ENCODE data around the gene SLC25A39. TPM values are rescaled to one million over a fixed set of nuclear protein-coding genes. Genes with fewer than 3 reads are reported as not detected.

The SLC25A39 gene
- total and polyA plus RNA-seq, 9 of the 15 experiments (the other 6 are each of a cell fraction or from before 2014, with no cell fraction given): 4.8 to 267 (median 140) TPM

GRCh38 chr17:44315760-44316731, 8.6 kb downstream of the SLC25A39 start:
- H3K4me2 ChIP-seq (ENCODE audit: insufficient read depth, low read length): no peak overlapping the region; the same call in 1 of the 2 replicates
- WGBS (ENCODE audit: insufficient coverage, low coverage, missing lambda C conversion rate): 24% methylated on average over 31 of the region's 38 CpGs
- peaks cover 3 to 32% of the 10 kb centered on the region in 2 experiments; a peak in 4 of 5 replicates for H3K27me3 ChIP-seq (ENCODE audit: control insufficient read depth in 2 of 2, insufficient read depth in 2 of 2, low read length in 2 of 2)
- no peak overlapping the region for H3K4me3 ChIP-seq
- peaks cover 6% of the 10 kb centered on the region for H3K9me1 ChIP-seq (ENCODE audit: control insufficient read depth, insufficient read depth, low read length)
- in situ Hi-C loops (cut with MboI): no loop called here
- FAIRE-seq: peak; percentile 57
- TF ChIP-seq ZNF57 (CRISPR knock-in tag; IDR thresholded peaks at IDR 0.05) (no peak), RBM22 (IDR thresholded peaks at IDR 0.05; ENCODE audit: low read depth, low read length, poor library complexity, severe bottlenecking) (peak; percentile 71), ZNF696 (CRISPR knock-in tag; conservative IDR thresholded peaks at IDR 0.05) (no peak), SMAD2 (IDR thresholded peaks at IDR 0.05; ENCODE audit: low read depth, low read length) (no peak), EZH2 (IDR thresholded peaks at IDR 0.05; ENCODE audit: borderline replicate concordance, low read depth, low read length) (0 out of 2 replicates have a peak, but pooled peaks have one; percentile 68), TFAP4 (CRISPR knock-in tag; IDR thresholded peaks at IDR 0.05; ENCODE audit: borderline replicate concordance) (0 out of 2 replicates have a peak, but pooled peaks have one; percentile 30), RBFOX2 (IDR thresholded peaks at IDR 0.05; ENCODE audit: low read depth, low read length) (0 out of 2 replicates have a peak, but pooled peaks have one; percentile 14), ZNF511 (CRISPR knock-in tag; IDR thresholded peaks at IDR 0.05) (0 out of 2 replicates have a peak, but pooled peaks have one; percentile 37), POLR2G (IDR thresholded peaks at IDR 0.05; ENCODE audit: low read depth, low read length) (peak; percentile 76)
- no TSS peak for BruUV-seq (replicated peaks)
- no peaks in the 10 kb centered on the region for H3K9me3 ChIP-seq (replicated peaks; ENCODE audit: control insufficient read depth, insufficient read depth, low read depth, low read length)
- peaks cover 25% of the 10 kb centered on the region; the same call in 2 of the 3 replicates for H3K36me3 ChIP-seq (ENCODE audit: control insufficient read depth, insufficient read depth, low read length)
- H3K27ac ChIP-seq (ENCODE audit: extremely low read depth, low read depth, low read length): no peak overlapping the region
- H3K4me1 ChIP-seq (replicated peaks in 1 of 2; ENCODE audit: control insufficient read depth in 2 of 2, insufficient read depth in 2 of 2, low read length in 2 of 2): peaks cover 5 to 52% of the 10 kb centered on the region in 2 experiments; a peak in 3 of 5 replicates
- peak; percentile 56 to 69 (median 58) for DNase-seq (ENCODE audit: extremely low read depth in 1 of 4, low spot score in 3 of 4)
- no peak overlapping the region for H2AFZ ChIP-seq (ENCODE audit: low read depth, low read length)
- 0 out of 4 replicates have a peak overlapping the region, but pooled peaks of 1 of the 2 experiments have one; percentile 72 for H3K9ac ChIP-seq (ENCODE audit: insufficient read depth in 1 of 2, low read depth in 2 of 2, low read length in 2 of 2)
- H4K20me1 ChIP-seq (replicated peaks; ENCODE audit: control insufficient read depth, insufficient read depth, low read length): peaks cover 8% of the 10 kb centered on the region; the same call in 1 of the 2 replicates
- ChIA-PET CTCF (ENCODE audit: low intra/inter-chr PET ratio) (no interaction called here), POLR2A (interaction anchor here (0.6 to 1.5 kb wide), 12 partner anchors 9 to 458 kb away, joined by 3 to 9 read pairs (median 4); partner anchors contain the start of gene SLC25A39)
- peak; percentile 47 for ATAC-seq
- intact Hi-C loops (cut with micrococcal nuclease): no loop called here
- H3K79me2 ChIP-seq (ENCODE audit: control insufficient read depth, insufficient read depth, low read length): no peaks in the 10 kb centered on the region
